ENCODE measurements around the gene SOX10.

The SOX10 gene

GRCh38 chr22:37983860-37984791, at the start of gene SOX10:
SOX10 (minus strand) TSS chr22:37984555; CDS start chr22:37983784, 771 bp downstream.
- Histone ChIP-seq H3K27me3 (ENCODE audit: low read depth, low read length) (no peaks in the 10 kb centered on the region), H3K4me3 (ENCODE audit: low read length) (no peak within 1 kb of the TSS), H3K27ac (ENCODE audit: low read length) (no peak within 1 kb of the TSS), H3K9ac (ENCODE audit: low read length) (no peak within 1 kb of the TSS), H3K9me3 (ENCODE audit: insufficient read depth, low read length) (no peaks in the 10 kb centered on the region), H3K4me2 (ENCODE audit: low read length) (no peak within 1 kb of the TSS), H2AFZ (ENCODE audit: low read depth, low read length) (no peak within 1 kb of the TSS), H3K4me1 (ENCODE audit: low read length) (no peaks in the 10 kb centered on the region), H4K20me1 (ENCODE audit: insufficient read depth, low read length) (no peaks in the 10 kb centered on the region), H3K36me3 (replicated peaks; ENCODE audit: low read depth, low read length) (no peaks in the 10 kb centered on the region), H3K79me2 (ENCODE audit: low read length) (no peaks in the 10 kb centered on the region)
- TF ChIP-seq CTCF (IDR thresholded peaks at IDR 0.05; ENCODE audit: low read depth, low read length) (no peak), EZH2phosphoT487 (IDR thresholded peaks at IDR 0.05; ENCODE audit: low read depth) (no peak)

GRCh38 chr22:38033522-38034277, 49.3 kb upstream of the SOX10 start:
- Histone ChIP-seq H3K79me2 (ENCODE audit: low read length) (no peaks in the 10 kb centered on the region), H3K27ac (ENCODE audit: low read length) (no peak overlapping the region), H3K4me3 (ENCODE audit: low read length) (peak overlapping the region; percentile 8; the same call in 1 of the 2 replicates), H3K4me2 (ENCODE audit: low read length) (peak overlapping the region; percentile 55), H3K9me3 (ENCODE audit: insufficient read depth, low read length) (no peaks in the 10 kb centered on the region), H3K4me1 (ENCODE audit: low read length) (peaks cover 20% of the 10 kb centered on the region), H4K20me1 (ENCODE audit: insufficient read depth, low read length) (no peaks in the 10 kb centered on the region), H3K27me3 (ENCODE audit: low read depth, low read length) (0 out of 2 replicates have a peak, but pooled peaks cover 12% of the 10 kb centered on the region), H3K9ac (ENCODE audit: low read length) (no peak overlapping the region; the same call in 1 of the 2 replicates), H3K36me3 (replicated peaks; ENCODE audit: low read depth, low read length) (no peaks in the 10 kb centered on the region), H2AFZ (ENCODE audit: low read depth, low read length) (peak overlapping the region; percentile 44)
- TF ChIP-seq CTCF (IDR thresholded peaks at IDR 0.05; ENCODE audit: low read depth, low read length) (no peak), EZH2phosphoT487 (IDR thresholded peaks at IDR 0.05; ENCODE audit: low read depth) (no peak)

- Histone ChIP-seq H3K4me3 (ENCODE audit: low read length) (no peak overlapping the region), H3K79me2 (ENCODE audit: low read length) (no peaks in the 10 kb centered on the region), H3K27me3 (ENCODE audit: low read depth, low read length) (0 out of 2 replicates have a peak, but pooled peaks cover 15% of the 10 kb centered on the region), H3K4me1 (ENCODE audit: low read length) (peaks cover 20% of the 10 kb centered on the region), H3K27ac (ENCODE audit: low read length) (no peak overlapping the region), H4K20me1 (ENCODE audit: insufficient read depth, low read length) (no peaks in the 10 kb centered on the region), H3K4me2 (ENCODE audit: low read length) (no peak overlapping the region), H2AFZ (ENCODE audit: low read depth, low read length) (no peak overlapping the region), H3K36me3 (replicated peaks; ENCODE audit: low read depth, low read length) (no peaks in the 10 kb centered on the region), H3K9ac (ENCODE audit: low read length) (no peak overlapping the region), H3K9me3 (ENCODE audit: insufficient read depth, low read length) (no peaks in the 10 kb centered on the region)
- TF ChIP-seq EZH2phosphoT487 (IDR thresholded peaks at IDR 0.05; ENCODE audit: low read depth), result no peak
- no peak for TF ChIP-seq CTCF (IDR thresholded peaks at IDR 0.05; ENCODE audit: low read depth, low read length)
Observed at GRCh38 chr22:38032681-38033521, 48.5 kb upstream of the SOX10 start.
